Measurements from ENCODE around the gene SLC30A5.

The SLC30A5 gene

DNA sequence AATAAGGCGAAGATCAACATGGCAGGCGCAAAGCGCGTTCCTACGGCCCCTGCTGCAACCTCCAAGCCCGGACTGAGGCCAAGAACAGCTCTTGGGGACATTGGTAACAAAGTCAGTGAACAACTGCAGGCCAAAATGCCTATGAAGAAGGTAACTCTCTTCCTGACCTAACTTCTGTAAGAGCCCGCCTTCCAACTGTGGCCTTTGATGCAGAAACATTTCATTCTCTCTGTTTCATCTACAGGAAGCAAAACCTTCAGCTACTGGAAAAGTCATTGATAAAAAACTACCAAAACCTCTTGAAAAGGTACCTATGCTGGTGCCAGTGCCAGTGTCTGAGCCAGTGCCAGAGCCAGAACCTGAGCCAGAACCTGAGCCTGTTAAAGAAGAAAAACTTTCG, 74.1 kb downstream of the SLC30A5 start:
- DNase-seq: no peak

DNA sequence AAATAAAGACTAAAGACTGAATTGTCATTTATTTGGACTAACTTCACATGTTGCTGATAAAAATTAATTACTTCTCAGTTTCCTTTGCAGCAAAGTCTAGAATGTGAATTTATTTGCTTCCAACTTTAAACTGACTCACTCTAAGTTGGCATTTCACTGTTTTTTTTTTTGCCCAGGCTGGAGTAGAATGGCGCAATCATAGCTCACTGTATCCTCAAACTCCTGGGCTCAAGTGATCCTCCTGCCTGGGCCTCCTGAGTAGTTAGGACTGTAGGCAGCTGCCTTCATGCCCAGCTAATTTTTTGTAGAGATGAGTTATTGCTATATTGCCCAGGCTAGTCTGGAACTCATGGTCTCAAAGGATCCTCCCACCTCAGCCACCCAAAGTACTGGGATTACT, 76.7 kb downstream of the SLC30A5 start:
- no peak for DNase-seq

GRCh38 chr5:69170969-69171368, 77.2 kb downstream of the SLC30A5 start:
- DNase-seq: no peak

All from NCI-H446 (cell line).